NB4 (cell line): ENCODE results near the gene CCDC92.

Experiments used
- DNase-seq: peaks from one replicate; pipeline ENCODE4 v3.0.0; 2010; ENCODE audit warnings: low read depth
- H3K4me3 ChIP-seq: one replicate; pipeline ENCODE4 v1.5.1; 2011; ENCODE audit warnings: mild to moderate bottlenecking, low read depth, low read length, moderate library complexity
- CTCF ChIP-seq: IDR thresholded peaks from one replicate; pipeline ENCODE4 v1.5.1; 2012; ENCODE audit warnings: low read depth, low read length
- MYC ChIP-seq: IDR thresholded peaks from 2 replicates; pipeline ENCODE4 v1.6.1; 2011; ENCODE audit warnings: low read depth, low read length
- POLR2A ChIP-seq: IDR thresholded peaks from 2 replicates; pipeline ENCODE4 v1.6.1; 2011; ENCODE audit warnings: mild to moderate bottlenecking; ENCODE audit not compliant: insufficient read length; ENCODE audit errors: extremely low read depth
- TF ChIP-seq, protein P1 (sequence below): IDR thresholded peaks from 2 replicates; pipeline ENCODE4 v1.6.1; 2011; ENCODE audit warnings: low read depth, low read length

CCDC92 gene

DNA sequence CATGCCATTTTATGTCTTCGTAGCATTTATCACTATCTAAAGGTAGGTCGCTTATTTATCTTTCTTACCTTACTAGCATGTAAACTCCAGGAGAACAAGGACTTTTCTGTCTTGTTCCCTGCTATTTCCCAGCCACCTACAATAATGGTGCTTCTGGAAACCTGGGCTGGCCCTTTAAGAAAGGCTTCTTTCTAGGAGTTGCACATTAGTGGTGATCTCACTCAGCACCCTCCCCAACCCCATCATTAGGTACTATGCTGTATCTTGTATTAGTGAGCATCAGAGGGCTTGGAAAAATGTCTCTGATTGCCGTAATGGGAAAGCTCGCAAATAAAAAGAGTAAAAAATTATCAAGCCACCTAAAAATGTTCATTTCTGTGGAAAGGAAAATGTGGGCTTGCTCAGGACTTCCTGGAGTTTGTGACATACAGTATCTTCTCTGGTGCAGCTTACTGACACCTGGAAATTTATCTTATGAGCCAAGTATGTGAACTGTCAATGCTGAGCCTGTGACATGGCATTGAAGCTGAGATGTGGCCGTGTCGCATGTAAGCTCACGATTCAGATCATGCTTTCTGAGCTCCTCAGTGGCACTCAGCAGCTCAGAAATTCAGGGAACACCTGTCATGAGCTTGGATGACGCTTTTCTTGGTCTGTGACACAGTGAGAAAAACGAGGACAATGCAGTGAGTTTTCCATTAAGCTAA, 12.4 kb downstream of the CCDC92 start:
- no peak for TF ChIP-seq POLR2A
- no peak for TF ChIP-seq MYC
- no peak for TF ChIP-seq CTCF
- TF ChIP-seq, protein P1, sequence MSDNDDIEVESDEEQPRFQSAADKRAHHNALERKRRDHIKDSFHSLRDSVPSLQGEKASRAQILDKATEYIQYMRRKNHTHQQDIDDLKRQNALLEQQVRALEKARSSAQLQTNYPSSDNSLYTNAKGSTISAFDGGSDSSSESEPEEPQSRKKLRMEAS = no peak
- H3K4me3 ChIP-seq = no peak overlapping the region
- no peak for DNase-seq

DNA sequence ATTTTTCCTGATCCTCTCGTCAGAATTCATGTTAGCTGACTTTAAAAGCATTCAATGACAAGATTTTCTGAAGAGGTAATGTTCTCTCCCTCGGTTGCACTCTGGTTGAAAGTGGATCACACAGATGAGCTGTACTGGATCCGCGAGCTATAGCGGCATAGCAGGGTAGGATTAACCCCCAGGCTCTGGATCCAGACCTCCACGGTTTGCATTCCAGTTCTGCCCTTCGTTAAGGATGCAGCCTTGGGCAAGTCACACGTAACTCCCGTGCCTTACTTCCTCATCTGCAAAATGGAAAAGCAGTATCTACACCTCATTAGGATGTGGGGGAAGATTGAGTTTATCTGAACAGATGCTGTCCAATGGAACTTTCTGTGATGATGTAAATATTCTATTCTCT, 13.8 kb downstream of the CCDC92 start:
- no peak overlapping the region for H3K4me3 ChIP-seq
- TF ChIP-seq POLR2A (no peak), CTCF (no peak), MYC (no peak)
- TF ChIP-seq, protein P1 = no peak
- no peak for DNase-seq

- no peak overlapping the region for H3K4me3 ChIP-seq
- no peak for DNase-seq
- TF ChIP-seq POLR2A (no peak), MYC (no peak), CTCF (no peak)
- TF ChIP-seq, protein P1 = no peak
Measured at GRCh38 chr12:123958462-123958861, 14.2 kb downstream of the CCDC92 start.

DNA sequence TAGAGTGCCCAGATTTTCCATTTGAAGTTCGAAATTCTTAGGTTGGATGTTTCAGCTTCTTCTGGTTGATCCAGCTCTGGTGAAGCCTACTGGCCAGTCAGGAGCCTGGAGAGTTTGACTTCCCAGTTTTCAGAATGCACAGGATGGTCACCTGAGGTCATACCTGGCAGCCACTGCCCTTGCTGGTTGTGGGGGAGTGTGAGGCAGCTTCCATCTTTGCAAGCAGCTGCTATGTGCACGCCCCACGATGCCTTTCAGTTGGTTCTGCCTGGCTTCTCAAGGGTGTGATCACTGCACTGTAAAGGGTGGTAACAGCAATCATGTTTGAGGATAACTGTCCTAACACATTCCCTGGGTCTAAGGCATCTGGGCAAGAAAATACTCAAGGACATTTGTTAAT, 15.4 kb downstream of the CCDC92 start:
- TF ChIP-seq MYC (no peak), CTCF (no peak), POLR2A (no peak)
- TF ChIP-seq, protein P1 = no peak
- DNase-seq = no peak
- no peak overlapping the region for H3K4me3 ChIP-seq

DNA sequence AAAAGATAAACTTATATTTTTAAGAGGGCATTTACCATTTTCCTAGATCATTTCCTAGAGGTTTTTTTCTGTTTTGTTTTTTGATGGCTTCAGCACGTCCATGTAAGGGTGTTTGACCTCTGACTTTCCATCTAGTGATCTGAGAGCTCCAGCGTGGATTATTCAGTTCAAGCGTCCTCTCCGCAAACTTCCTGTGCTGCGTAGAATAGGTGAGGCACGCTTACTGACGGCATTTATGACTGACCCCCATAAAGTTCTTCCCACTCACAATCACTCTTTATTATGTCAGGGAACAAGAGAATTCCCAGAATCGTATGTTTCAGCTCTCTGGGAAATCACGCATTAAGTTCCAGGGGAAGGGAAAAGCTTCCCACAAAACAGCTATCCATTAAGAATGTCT, 16.4 kb downstream of the CCDC92 start:
- TF ChIP-seq POLR2A (no peak), CTCF (no peak), MYC (no peak)
- TF ChIP-seq, protein P1 = no peak
- no peak overlapping the region for H3K4me3 ChIP-seq
- DNase-seq = no peak
